ENCODE measurements around the gene ABR. TPM values are rescaled to one million over a fixed set of nuclear protein-coding genes. Genes with fewer than 3 reads are reported as not detected.
"Not testable (repeated sequence)": the region's sequence is repeated elsewhere in the genome, so short reads cannot be mapped to it uniquely, and the experiment has no call there.

Gene ABR
- total RNA-seq, 1 experiment from 2014 or later: 85.2 TPM

GRCh38 chr17:1173432-1174262, 6.1 kb downstream of the ABR start:
- no peak for DNase-seq (ENCODE audit: low spot score)

- DNase-seq (ENCODE audit: low spot score): no peak
Observed at GRCh38 chr17:1171953-1172352, 7.8 kb downstream of the ABR start.

GRCh38 chr17:1170739-1171138, 9.0 kb downstream of the ABR start:
- no peak for DNase-seq (ENCODE audit: low spot score)

GRCh38 chr17:1169929-1170312, 9.9 kb downstream of the ABR start:
- no peak for DNase-seq (ENCODE audit: low spot score)

GRCh38 chr17:1169221-1169928, 10.4 kb downstream of the ABR start:
- DNase-seq (ENCODE audit: low spot score): no peak

GRCh38 chr17:1168533-1169220, 11.1 kb downstream of the ABR start:
- DNase-seq (ENCODE audit: low spot score): no peak

GRCh38 chr17:1166276-1166675, 13.5 kb downstream of the ABR start:
- no peak for DNase-seq (ENCODE audit: low spot score)

GRCh38 chr17:1165836-1166235, 13.9 kb downstream of the ABR start:
- no peak for DNase-seq (ENCODE audit: low spot score)

GRCh38 chr17:1164935-1165556, 14.7 kb downstream of the ABR start:
- no peak for DNase-seq (ENCODE audit: low spot score)

- DNase-seq (ENCODE audit: low spot score): no peak
Observed at GRCh38 chr17:1162116-1162855, 17.5 kb downstream of the ABR start.

GRCh38 chr17:1160591-1161390, 19.0 kb downstream of the ABR start:
- no peak for DNase-seq (ENCODE audit: low spot score)

- DNase-seq (ENCODE audit: low spot score): no peak
Observed at GRCh38 chr17:1159431-1160180, 20.2 kb downstream of the ABR start.

GRCh38 chr17:1158879-1159278, 20.9 kb downstream of the ABR start:
- no peak for DNase-seq (ENCODE audit: low spot score)

GRCh38 chr17:1156864-1157263, 22.9 kb downstream of the ABR start:
- DNase-seq (ENCODE audit: low spot score): no peak

- DNase-seq (ENCODE audit: low spot score): no peak
Observed at GRCh38 chr17:1154704-1155103, 25.1 kb downstream of the ABR start.

GRCh38 chr17:1153795-1154546, 25.8 kb downstream of the ABR start:
- peak; percentile 13 for DNase-seq (ENCODE audit: low spot score)

- not testable (repeated sequence) for DNase-seq (ENCODE audit: low spot score)
Observed at GRCh38 chr17:1152582-1152981, 27.2 kb downstream of the ABR start.

- DNase-seq (ENCODE audit: low spot score): no peak
Observed at GRCh38 chr17:1150863-1151600, 28.7 kb downstream of the ABR start.
